Loucy (cell line): ENCODE results near the gene DEFB114.

ENCODE experiments used
- H2AFZ ChIP-seq: fragments of 200-600 bp; sonication (generic); 2 replicates; pipeline ENCODE4 v1.6.0; 2016; ENCODE audit warnings: antibody characterized with exemption, mild to moderate bottlenecking, low read length, moderate library complexity
- H3F3A ChIP-seq: fragments of 200-600 bp; 2 replicates; pipeline ENCODE4 v1.6.0; 2016; ENCODE audit warnings: antibody characterized with exemption, low read depth, mild to moderate bottlenecking
- H3K27me3 ChIP-seq: fragments of 200-600 bp; sonication (generic); 2 replicates; pipeline ENCODE4 v1.6.1; 2014; ENCODE audit warnings: low read length, mild to moderate bottlenecking; ENCODE audit not compliant: insufficient read depth, poor library complexity, severe bottlenecking
- H3K36me3 ChIP-seq: fragments of 200-600 bp; sonication (generic); 2 replicates; pipeline ENCODE4 v1.6.1; 2016; ENCODE audit warnings: low read length; ENCODE audit not compliant: insufficient read depth
- H3K4me1 ChIP-seq: fragments of 200-600 bp; sonication (generic); 2 replicates; pipeline ENCODE4 v1.5.1; 2014; ENCODE audit warnings: low read length, mild to moderate bottlenecking; ENCODE audit not compliant: insufficient read depth, poor library complexity, severe bottlenecking
- H3K4me2 ChIP-seq: fragments of 200-600 bp; sonication (generic); 2 replicates; pipeline ENCODE4 v1.6.0; 2014; ENCODE audit warnings: antibody characterized with exemption, low read length, low read depth, mild to moderate bottlenecking; ENCODE audit not compliant: poor library complexity, severe bottlenecking
- H3K4me3 ChIP-seq: fragments of 200-600 bp; sonication (generic); 2 replicates; pipeline ENCODE4 v1.5.1; 2014; ENCODE audit warnings: low read length, mild to moderate bottlenecking, mixed read lengths; ENCODE audit not compliant: poor library complexity, severe bottlenecking
- H3K79me2 ChIP-seq: fragments of 200-600 bp; sonication (generic); 2 replicates; pipeline ENCODE4 v1.6.1; 2014; ENCODE audit warnings: low read length; ENCODE audit not compliant: insufficient read depth
- H3K9ac ChIP-seq: fragments of 200-600 bp; sonication (generic); 2 replicates; pipeline ENCODE4 v1.6.0; 2014; ENCODE audit warnings: mild to moderate bottlenecking, low read depth, low read length, moderate library complexity; ENCODE audit not compliant: poor library complexity, severe bottlenecking
- H3K9me2 ChIP-seq: fragments of 200-600 bp; sonication (generic); replicated peaks from 2 replicates; pipeline ENCODE4 v1.6.1; 2016; ENCODE audit warnings: low read depth, low read length, mixed read lengths
- H3K9me3 ChIP-seq: fragments of 200-600 bp; sonication (generic); 2 replicates; pipeline ENCODE4 v1.6.1; 2014; ENCODE audit warnings: mild to moderate bottlenecking, antibody characterized with exemption, low read length, low read depth; ENCODE audit not compliant: insufficient read depth
- H4K20me1 ChIP-seq: fragments of 200-600 bp; sonication (generic); 2 replicates; pipeline ENCODE4 v1.6.0; 2014; ENCODE audit warnings: antibody characterized with exemption, low read length, mild to moderate bottlenecking; ENCODE audit not compliant: insufficient read depth, poor library complexity, severe bottlenecking
- CTCF ChIP-seq: fragments of 200-600 bp; sonication (generic); conservative IDR thresholded peaks from 2 replicates; pipeline ENCODE4 v1.5.1; 2014; ENCODE audit warnings: mild to moderate bottlenecking, antibody characterized with exemption, low read length
- EZH2phosphoT487 ChIP-seq: fragments of 200-600 bp; IDR thresholded peaks from 2 replicates; pipeline ENCODE4 v1.6.1; 2018; ENCODE audit warnings: antibody characterized with exemption, mild to moderate bottlenecking, moderate library complexity, borderline replicate concordance

DEFB114 gene

GRCh38 chr6:49966334-49966733 lies 2.4 kb upstream of the DEFB114 start:
- Histone ChIP-seq H2AFZ (no peak overlapping the region), H3K4me3 (no peak overlapping the region), H3K27me3 (no peaks in the 10 kb centered on the region), H3K9ac (no peak overlapping the region), H3F3A (no peaks in the 10 kb centered on the region), H3K9me3 (no peaks in the 10 kb centered on the region), H3K36me3 (no peaks in the 10 kb centered on the region), H3K4me1 (no peaks in the 10 kb centered on the region), H3K79me2 (no peaks in the 10 kb centered on the region), H4K20me1 (no peaks in the 10 kb centered on the region), H3K9me2 (no peaks in the 10 kb centered on the region), H3K4me2 (no peak overlapping the region)
- no peak for TF ChIP-seq EZH2phosphoT487
- TF ChIP-seq CTCF: no peak

- H3K27me3 ChIP-seq: no peaks in the 10 kb centered on the region
- H3K4me3 ChIP-seq: no peak overlapping the region
- H3K9ac ChIP-seq: no peak overlapping the region
- no peaks in the 10 kb centered on the region for H3K9me3 ChIP-seq
- H3K36me3 ChIP-seq: no peaks in the 10 kb centered on the region
- TF ChIP-seq EZH2phosphoT487 (no peak), CTCF (no peak)
- H3F3A ChIP-seq: no peaks in the 10 kb centered on the region
- no peaks in the 10 kb centered on the region for H3K79me2 ChIP-seq
- no peak overlapping the region for H2AFZ ChIP-seq
- no peaks in the 10 kb centered on the region for H4K20me1 ChIP-seq
- H3K4me2 ChIP-seq: no peak overlapping the region
- no peaks in the 10 kb centered on the region for H3K9me2 ChIP-seq
- no peaks in the 10 kb centered on the region for H3K4me1 ChIP-seq
Observed at GRCh38 chr6:49958180-49958579, 5.8 kb downstream of the DEFB114 start.

- Histone ChIP-seq H3K4me3 (no peak overlapping the region), H3K4me2 (no peak overlapping the region), H3K9ac (no peak overlapping the region), H3K27me3 (no peaks in the 10 kb centered on the region), H3K9me3 (no peaks in the 10 kb centered on the region), H4K20me1 (no peaks in the 10 kb centered on the region), H3K4me1 (no peaks in the 10 kb centered on the region), H3K9me2 (no peaks in the 10 kb centered on the region; the same call in 1 of the 2 replicates), H3K36me3 (no peaks in the 10 kb centered on the region), H3K79me2 (no peaks in the 10 kb centered on the region), H3F3A (no peaks in the 10 kb centered on the region), H2AFZ (no peak overlapping the region)
- TF ChIP-seq CTCF (no peak), EZH2phosphoT487 (no peak)
Observed at GRCh38 chr6:49955847-49956246, 8.1 kb downstream of the DEFB114 start.
